HUES48 (cell line): ENCODE measurements around the gene CAMK2A.

ENCODE experiments used
- H3K27ac ChIP-seq: one replicate; pipeline ENCODE4 v1.7.0; 2013; ENCODE audit warnings: low read depth, low read length, inconsistent platforms
- H3K27me3 ChIP-seq: 2 replicates; pipeline ENCODE4 v1.6.1; 2013; ENCODE audit warnings: mild to moderate bottlenecking, low read length; ENCODE audit not compliant: control insufficient read depth, insufficient read depth
- H3K36me3 ChIP-seq: 2 replicates; pipeline ENCODE4 v1.6.1; 2013; ENCODE audit warnings: low read length; ENCODE audit not compliant: control insufficient read depth, insufficient read depth
- H3K4me1 ChIP-seq: 2 replicates; pipeline ENCODE4 v1.6.1; 2013; ENCODE audit warnings: mild to moderate bottlenecking, low read length; ENCODE audit not compliant: control insufficient read depth, insufficient read depth
- H3K4me3 ChIP-seq: 2 replicates; pipeline ENCODE4 v1.5.1; 2013; ENCODE audit warnings: mild to moderate bottlenecking, low read depth, low read length
- H3K9ac ChIP-seq: 2 replicates; pipeline ENCODE4 v1.6.1; 2013; ENCODE audit warnings: mild to moderate bottlenecking, low read depth, low read length, moderate library complexity
- H3K9me3 ChIP-seq: 2 replicates; pipeline ENCODE4 v1.6.1; 2013; ENCODE audit warnings: low read length; ENCODE audit not compliant: control insufficient read depth, insufficient read depth

Gene CAMK2A

DNA sequence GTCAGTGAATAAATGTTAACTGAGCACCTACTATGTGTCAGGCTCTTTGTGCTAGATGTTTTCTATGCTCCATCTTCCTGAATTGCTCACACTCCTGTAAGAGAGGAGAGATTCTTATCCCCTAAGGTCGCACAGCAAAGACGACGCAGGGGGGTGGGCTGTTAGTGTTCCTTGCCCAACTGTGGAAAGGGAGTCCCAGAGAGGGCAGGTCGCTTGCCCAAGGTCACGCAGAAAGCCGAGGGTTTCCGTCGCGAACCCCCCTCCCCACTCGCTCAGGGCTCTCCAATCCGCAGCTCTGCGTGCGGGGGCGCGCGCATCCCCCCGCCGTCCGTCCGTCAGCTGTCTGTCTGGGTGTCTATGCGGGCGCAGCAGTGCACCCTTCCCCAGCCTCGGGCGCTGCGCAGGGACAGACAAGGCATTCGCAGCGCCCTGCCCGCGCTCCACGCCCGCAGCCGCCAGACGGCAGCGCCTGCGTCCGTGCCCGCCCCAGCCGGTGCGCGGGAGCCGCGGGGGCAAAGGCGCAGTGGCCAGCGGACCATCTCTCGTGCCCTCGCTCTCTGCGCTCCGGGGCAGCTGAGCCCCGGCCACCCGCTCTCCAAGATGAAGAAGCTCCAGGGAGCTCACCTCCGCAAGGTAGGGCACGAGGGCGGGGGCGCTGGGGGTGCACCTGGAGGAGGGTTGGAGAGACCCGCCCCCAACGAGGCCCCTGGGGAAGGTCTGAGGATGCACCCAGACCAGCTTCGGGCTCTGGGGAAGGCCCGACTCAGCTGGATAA is 99.7 kb downstream of the CAMK2A start, which contains the start of gene SLC6A7:
TSS of gene SLC6A7 (plus strand) at position 335 of the 775 bp plus-strand sequence. CDS start at position 601, 266 bp downstream.
- H3K9me3 ChIP-seq, result no peaks in the 10 kb centered on the region
- no peaks in the 10 kb centered on the region for H3K36me3 ChIP-seq
- H3K27ac ChIP-seq, result no peak within 1 kb of the TSS
- peaks cover 15% of the 10 kb centered on the region; the same call in 1 of the 2 replicates for H3K4me1 ChIP-seq
- H3K4me3 ChIP-seq, result peak within 1 kb of the TSS; percentile 56
- H3K27me3 ChIP-seq, result peaks cover 74% of the 10 kb centered on the region
- H3K9ac ChIP-seq, result no peak within 1 kb of the TSS

DNA sequence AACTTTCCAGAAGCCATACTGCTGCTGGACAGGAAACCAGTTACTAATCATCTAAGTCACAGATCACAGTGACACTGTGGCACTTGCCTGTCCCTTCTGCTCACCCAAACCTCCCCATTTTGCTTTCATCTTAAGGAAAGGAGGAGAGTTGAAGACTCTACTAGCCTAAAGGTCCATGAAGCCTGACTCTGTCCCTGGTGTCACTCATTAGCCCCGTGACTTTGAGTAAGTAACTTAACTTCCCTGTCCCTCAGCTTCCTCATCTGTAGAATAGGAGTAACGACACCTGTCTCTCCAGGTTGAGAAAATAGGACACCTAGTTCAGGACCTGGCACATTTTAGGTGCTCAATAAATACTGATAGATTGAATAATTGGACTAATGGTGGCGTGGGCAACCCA is 100.2 kb downstream of the CAMK2A start:
- Histone ChIP-seq H3K9me3 (no peaks in the 10 kb centered on the region), H3K4me3 (no peak overlapping the region), H3K36me3 (no peaks in the 10 kb centered on the region), H3K9ac (no peak overlapping the region), H3K27ac (no peak overlapping the region), H3K27me3 (peaks cover 77% of the 10 kb centered on the region), H3K4me1 (peaks cover 15% of the 10 kb centered on the region; the same call in 1 of the 2 replicates)

DNA sequence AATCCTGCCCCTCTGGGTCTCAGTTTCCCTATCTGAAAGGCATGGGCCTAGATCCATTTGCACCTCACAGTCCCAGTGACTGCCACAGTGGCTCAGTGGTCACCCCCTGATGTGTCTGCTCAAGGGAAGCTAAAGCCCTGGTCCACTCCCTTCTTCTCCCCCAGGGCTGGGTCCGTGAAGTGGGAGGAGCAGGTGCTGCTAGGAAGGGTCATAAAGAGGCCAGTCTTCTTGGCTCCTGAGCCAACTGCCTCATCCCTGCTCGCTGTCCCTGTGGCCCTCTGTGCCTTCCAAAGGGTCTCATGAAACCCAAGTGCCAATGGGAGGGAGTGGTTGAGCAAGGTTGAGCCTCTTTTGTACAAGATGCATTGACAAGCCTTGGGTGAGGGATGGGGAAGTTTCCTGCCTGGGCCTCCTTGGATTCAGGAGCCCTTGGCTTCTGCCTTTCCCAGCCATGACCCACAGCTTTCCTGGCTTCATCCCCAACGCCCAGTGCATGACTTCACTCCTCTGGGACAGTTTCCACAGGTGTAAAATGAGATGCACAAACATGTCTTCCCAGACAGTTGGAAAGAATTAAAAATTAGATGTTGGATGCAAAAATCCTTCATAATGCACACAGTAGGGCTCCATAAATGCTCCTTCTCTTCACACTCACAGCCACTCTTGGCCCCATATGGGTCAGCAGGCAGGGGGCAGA is 101.3 kb downstream of the CAMK2A start:
- Histone ChIP-seq H3K4me1 (peaks cover 15% of the 10 kb centered on the region; the same call in 1 of the 2 replicates), H3K36me3 (no peaks in the 10 kb centered on the region), H3K27ac (no peak overlapping the region), H3K27me3 (peaks cover 77% of the 10 kb centered on the region), H3K9me3 (no peaks in the 10 kb centered on the region), H3K4me3 (no peak overlapping the region), H3K9ac (no peak overlapping the region)

DNA sequence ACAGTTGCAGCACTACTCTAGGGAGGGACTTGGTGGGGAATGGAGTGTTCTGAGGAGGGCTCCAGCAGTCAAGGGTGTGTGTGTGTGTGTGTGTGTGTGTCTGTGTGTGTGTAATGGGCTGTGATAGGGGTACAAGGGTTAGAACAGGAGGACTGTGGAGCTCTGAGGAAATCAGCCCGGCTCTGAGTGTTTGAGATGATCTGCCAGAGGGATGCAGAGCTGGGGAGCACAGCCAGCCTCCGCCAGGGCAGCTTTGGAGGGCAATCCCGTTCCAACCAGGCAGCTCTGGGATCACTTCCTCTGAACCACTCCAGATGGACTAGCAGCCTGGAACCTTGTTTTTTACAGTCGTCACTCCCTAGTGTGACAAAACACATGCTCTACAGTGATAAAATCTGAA is 102.7 kb downstream of the CAMK2A start:
- H3K9ac ChIP-seq, result no peak overlapping the region
- no peaks in the 10 kb centered on the region for H3K9me3 ChIP-seq
- no peak overlapping the region for H3K4me3 ChIP-seq
- peaks cover 15% of the 10 kb centered on the region; the same call in 1 of the 2 replicates for H3K4me1 ChIP-seq
- H3K27me3 ChIP-seq, result peaks cover 71% of the 10 kb centered on the region
- H3K27ac ChIP-seq, result no peak overlapping the region
- no peaks in the 10 kb centered on the region for H3K36me3 ChIP-seq

DNA sequence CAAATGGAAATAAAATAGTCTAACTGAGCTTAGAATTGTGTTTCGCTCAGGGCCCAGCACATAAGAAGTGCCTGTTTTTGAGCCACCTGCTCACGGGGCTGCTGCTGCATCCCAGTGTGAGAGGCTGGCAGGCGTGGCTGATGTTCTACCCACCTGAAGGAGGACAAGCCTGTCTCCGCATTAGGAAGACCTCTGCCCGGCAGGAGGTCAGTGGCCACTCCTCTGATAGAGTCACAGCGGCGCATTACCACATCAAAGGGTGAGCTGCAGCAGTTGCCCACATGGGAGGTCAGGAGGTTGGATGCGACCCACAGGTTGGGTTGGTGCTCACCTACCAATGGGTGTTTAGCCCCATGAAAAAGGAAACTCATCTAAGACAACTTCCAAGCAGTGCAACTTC is 103.4 kb downstream of the CAMK2A start:
- H3K36me3 ChIP-seq, result no peaks in the 10 kb centered on the region
- peaks cover 15% of the 10 kb centered on the region; the same call in 1 of the 2 replicates for H3K4me1 ChIP-seq
- no peak overlapping the region for H3K9ac ChIP-seq
- H3K4me3 ChIP-seq, result no peak overlapping the region
- H3K27me3 ChIP-seq, result peaks cover 65% of the 10 kb centered on the region
- H3K27ac ChIP-seq, result no peak overlapping the region
- H3K9me3 ChIP-seq, result no peaks in the 10 kb centered on the region

DNA sequence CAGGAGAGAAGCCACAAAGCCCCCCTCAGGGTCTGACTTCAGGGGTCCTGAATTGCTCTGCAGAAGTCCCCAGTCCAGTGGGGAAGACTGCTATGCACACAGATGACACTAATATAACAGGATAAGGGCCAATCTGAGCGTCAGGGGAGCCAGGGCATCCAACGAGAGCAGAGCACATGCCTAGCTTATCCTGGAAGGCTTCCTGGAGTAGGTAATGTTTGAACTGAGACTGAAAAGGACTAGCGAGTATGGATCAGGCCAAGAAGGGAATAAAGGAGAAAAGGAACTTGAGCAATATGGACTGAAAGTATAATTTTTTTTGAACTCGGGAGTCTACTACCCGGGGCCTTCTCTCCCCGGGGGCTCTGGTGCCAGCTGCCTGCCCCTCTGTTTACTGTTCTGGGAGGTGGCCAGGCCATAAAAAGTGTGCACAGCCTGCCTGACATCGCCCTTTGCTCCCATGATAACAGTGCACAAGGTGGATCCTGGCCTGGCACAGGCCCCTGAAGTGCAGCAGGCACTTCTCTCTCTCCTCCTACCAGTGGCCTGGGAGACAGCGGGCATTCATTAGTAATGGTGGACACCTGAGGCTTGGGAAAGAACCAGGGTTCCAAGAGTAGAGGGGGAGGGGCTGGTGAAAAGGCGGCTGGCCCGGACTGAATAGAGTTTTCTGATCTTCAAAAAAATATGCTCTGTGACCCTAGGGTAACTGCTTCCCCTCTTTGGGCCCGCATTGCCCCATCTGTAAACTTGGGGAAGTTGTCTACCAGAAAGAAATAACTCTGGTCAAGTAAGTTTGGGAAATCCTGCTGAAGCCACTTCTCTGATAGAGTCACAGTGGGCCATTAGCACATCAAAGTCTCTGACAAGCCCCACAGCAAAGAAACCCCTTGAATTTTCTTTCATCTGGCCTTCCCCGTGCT is 104.3 kb downstream of the CAMK2A start:
- Histone ChIP-seq H3K27me3 (peaks cover 56% of the 10 kb centered on the region), H3K9me3 (no peaks in the 10 kb centered on the region), H3K27ac (no peak overlapping the region), H3K4me1 (peaks cover 15% of the 10 kb centered on the region; the same call in 1 of the 2 replicates), H3K9ac (no peak overlapping the region), H3K36me3 (no peaks in the 10 kb centered on the region), H3K4me3 (no peak overlapping the region)

DNA sequence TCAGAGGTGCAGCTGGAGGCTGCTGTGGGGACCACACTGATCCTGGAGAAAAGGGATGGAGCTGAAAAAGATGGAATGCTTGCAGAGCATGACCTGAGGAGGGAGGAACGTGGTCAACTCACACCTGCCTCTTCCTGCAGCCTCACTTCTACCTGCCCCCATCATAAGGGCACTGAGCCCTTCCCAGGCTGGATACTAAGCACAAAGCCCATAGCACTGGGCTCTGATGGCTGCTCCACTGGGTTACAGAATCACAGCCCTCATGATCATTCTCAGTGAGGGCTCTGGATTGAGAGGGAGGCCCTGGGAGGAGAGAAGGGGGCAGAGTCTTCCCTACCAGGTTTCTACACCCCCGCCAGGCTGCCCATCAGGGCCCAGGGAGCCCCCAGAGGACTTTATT is 105.6 kb downstream of the CAMK2A start:
- H3K36me3 ChIP-seq, result no peaks in the 10 kb centered on the region
- H3K27ac ChIP-seq, result no peak overlapping the region
- H3K27me3 ChIP-seq, result peaks cover 44% of the 10 kb centered on the region
- peaks cover 15% of the 10 kb centered on the region; the same call in 1 of the 2 replicates for H3K4me1 ChIP-seq
- no peak overlapping the region for H3K9ac ChIP-seq
- H3K4me3 ChIP-seq, result no peak overlapping the region
- H3K9me3 ChIP-seq, result no peaks in the 10 kb centered on the region

DNA sequence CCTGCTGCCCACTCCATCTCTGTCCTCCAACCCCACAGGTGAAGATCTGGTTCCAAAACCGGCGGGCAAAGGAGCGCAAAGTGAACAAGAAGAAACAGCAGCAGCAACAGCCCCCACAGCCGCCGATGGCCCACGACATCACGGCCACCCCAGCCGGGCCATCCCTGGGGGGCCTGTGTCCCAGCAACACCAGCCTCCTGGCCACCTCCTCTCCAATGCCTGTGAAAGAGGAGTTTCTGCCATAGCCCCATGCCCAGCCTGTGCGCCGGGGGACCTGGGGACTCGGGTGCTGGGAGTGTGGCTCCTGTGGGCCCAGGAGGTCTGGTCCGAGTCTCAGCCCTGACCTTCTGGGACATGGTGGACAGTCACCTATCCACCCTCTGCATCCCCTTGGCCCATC is 106.1 kb downstream of the CAMK2A start:
- no peak overlapping the region for H3K4me3 ChIP-seq
- no peaks in the 10 kb centered on the region for H3K36me3 ChIP-seq
- no peaks in the 10 kb centered on the region for H3K9me3 ChIP-seq
- no peak overlapping the region for H3K27ac ChIP-seq
- H3K4me1 ChIP-seq, result peaks cover 15% of the 10 kb centered on the region; the same call in 1 of the 2 replicates
- H3K9ac ChIP-seq, result no peak overlapping the region
- peaks cover 38% of the 10 kb centered on the region for H3K27me3 ChIP-seq

DNA sequence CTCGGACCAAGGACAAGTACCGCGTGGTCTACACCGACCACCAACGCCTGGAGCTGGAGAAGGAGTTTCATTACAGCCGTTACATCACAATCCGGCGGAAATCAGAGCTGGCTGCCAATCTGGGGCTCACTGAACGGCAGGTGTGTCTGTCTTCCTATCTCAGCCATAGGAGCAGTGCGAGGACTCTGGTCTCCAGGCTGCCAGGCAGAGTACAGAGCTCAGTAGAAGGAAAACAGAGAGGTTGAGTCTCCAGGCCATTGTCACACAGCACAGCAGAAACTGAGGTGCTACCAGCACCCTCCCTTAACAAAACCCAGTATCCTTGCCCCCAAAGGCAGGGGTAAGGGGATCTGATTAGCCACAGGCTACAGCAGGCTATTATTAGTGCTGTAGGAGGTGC is 106.8 kb downstream of the CAMK2A start:
- no peaks in the 10 kb centered on the region for H3K9me3 ChIP-seq

DNA sequence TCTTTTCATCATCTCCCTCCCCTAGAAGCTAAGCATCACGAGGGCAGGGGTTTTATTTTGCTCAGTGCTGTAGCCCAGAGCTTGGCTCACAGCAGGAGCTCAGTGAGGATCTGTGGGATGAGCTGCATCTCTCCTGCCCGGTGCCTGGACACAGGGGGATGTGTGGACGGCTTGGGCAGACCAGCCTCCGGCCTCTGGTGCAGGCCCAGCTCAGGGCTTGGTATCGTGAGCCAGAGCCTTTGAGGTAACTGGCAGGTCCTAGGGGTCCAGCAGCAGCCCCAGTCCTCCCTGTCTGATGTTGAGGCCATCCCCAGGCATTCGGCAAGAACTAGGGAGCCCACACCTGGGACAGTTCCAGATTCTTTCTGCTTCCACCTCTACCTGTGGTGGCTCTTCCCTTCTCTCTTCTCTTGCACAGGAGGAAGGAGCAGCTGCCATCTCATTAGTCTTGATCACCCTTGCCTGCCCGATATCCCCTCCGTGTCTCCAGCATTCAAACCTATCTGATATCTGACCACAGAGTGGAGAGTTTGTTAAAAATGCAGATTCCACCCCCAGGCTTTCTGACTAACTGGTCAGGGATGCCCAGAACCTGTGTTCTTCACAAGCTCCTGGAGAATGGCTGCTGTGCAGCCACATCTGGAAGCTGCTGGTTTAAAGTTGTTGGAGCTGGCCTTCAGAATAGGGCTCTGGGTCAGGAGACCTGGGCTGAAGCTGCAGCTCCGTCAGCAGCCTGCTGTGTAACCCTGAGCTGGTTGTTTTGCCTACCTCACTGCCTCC is 107.6 kb downstream of the CAMK2A start:
- H3K36me3 ChIP-seq, result no peaks in the 10 kb centered on the region
- peaks cover 15% of the 10 kb centered on the region; the same call in 1 of the 2 replicates for H3K4me1 ChIP-seq
- H3K27ac ChIP-seq, result no peak overlapping the region
- no peak overlapping the region for H3K9ac ChIP-seq
- H3K9me3 ChIP-seq, result no peaks in the 10 kb centered on the region
- peaks cover 23% of the 10 kb centered on the region for H3K27me3 ChIP-seq
- H3K4me3 ChIP-seq, result no peak overlapping the region

More for the DNA sequence above, 106.8 kb downstream of the CAMK2A start:
- Histone ChIP-seq H3K4me3 (no peak overlapping the region), H3K4me1 (peaks cover 15% of the 10 kb centered on the region; the same call in 1 of the 2 replicates), H3K36me3 (no peaks in the 10 kb centered on the region), H3K27me3 (peaks cover 31% of the 10 kb centered on the region), H3K27ac (no peak overlapping the region), H3K9ac (no peak overlapping the region)
